Endothelial cell of umbilical vein (primary cell): Measurements from ENCODE around the gene ID2. TPM values are rescaled to one million over a fixed set of nuclear protein-coding genes. Genes with fewer than 3 reads are reported as not detected.

Experiments
- BruUV-seq: library from RNA; stranded (reverse); fragments of 400-500 nt; replicated peaks from 2 replicates; lab custom pipeline; 2021; lab: Mats Ljungman, UMichigan
- CTCF ChIA-PET: fragments of 300-600, 350-600 bp; sonication (Branson Sonifier 250); formaldehyde crosslinking; loops from one replicate; lab custom pipeline; 2021; ENCODE audit warnings: antibody characterized with exemption, inconsistent platforms; lab: Charles Lee
- POLR2A ChIA-PET: fragments of 300-600, 350-600 bp; sonication (Branson Sonifier 250); formaldehyde crosslinking; loops from one replicate; lab custom pipeline; 2021; ENCODE audit warnings: antibody characterized with exemption, inconsistent platforms; lab: Charles Lee
- DNase-seq: peaks from one replicate; pipeline ENCODE4 v3.0.0-alpha.2; 2011; ENCODE audit warnings: low read depth, low spot score
- FAIRE-seq: peaks from 2 replicates; lab custom pipeline; 2011; peaks lifted over from hg19 to GRCh38; lab: Jason Lieb, UNC
- H2AFZ ChIP-seq: 2 replicates; pipeline ENCODE4 v1.6.0; 2012; ENCODE audit warnings: low read depth, low read length, control low read depth, inconsistent platforms
- H3K27ac ChIP-seq: 2 replicates; pipeline ENCODE4 v1.5.1; 2011; ENCODE audit warnings: low read depth, mild to moderate bottlenecking, control low read depth, low read length, moderate library complexity; ENCODE audit not compliant: insufficient read depth
- H3K27me3 ChIP-seq, 2 experiments: 2 replicates each; pipeline versions ENCODE4 v1.6.0 to v1.6.1; 2011; ENCODE audit warnings: low read length in 2 of 2, mixed read lengths in 1 of 2; ENCODE audit not compliant: control insufficient read depth in 2 of 2, insufficient read depth in 2 of 2
- H3K36me3 ChIP-seq, 2 experiments: 2 replicates in 1 of 2; 3 replicates in 1 of 2; pipeline ENCODE4 v1.5.1; 2011; ENCODE audit warnings: low read length in 2 of 2, mild to moderate bottlenecking in 1 of 2, moderate library complexity in 1 of 2; ENCODE audit not compliant: control insufficient read depth in 2 of 2, insufficient read depth in 2 of 2; ENCODE audit errors: extremely low read depth in 1 of 2
- H3K4me1 ChIP-seq: 3 replicates; pipeline ENCODE4 v1.5.1; 2011; ENCODE audit warnings: mild to moderate bottlenecking, low read length; ENCODE audit not compliant: control insufficient read depth, insufficient read depth; ENCODE audit errors: extremely low read depth
- H3K4me2 ChIP-seq: 2 replicates; pipeline ENCODE4 v1.6.1; 2011; ENCODE audit warnings: low read length, control low read depth, mixed read lengths; ENCODE audit not compliant: insufficient read depth
- H3K4me3 ChIP-seq, 3 experiments: fragments of 200-600 bp in 1 of 3; sonication (generic), shearing (Covaris generic) in 1 of 3; replicated peaks in 1 of 3; 2 replicates each; pipeline ENCODE4 v1.5.1; 2011 to 2016; ENCODE audit warnings: control low read depth in 3 of 3, low read length in 3 of 3, mild to moderate bottlenecking in 2 of 3, inconsistent platforms in 1 of 3, low read depth in 1 of 3, moderate library complexity in 1 of 3; ENCODE audit not compliant: insufficient read depth in 1 of 3
- H3K79me2 ChIP-seq: 2 replicates; pipeline ENCODE4 v1.6.0; 2012; ENCODE audit warnings: low read length, inconsistent platforms; ENCODE audit not compliant: control insufficient read depth, insufficient read depth
- H3K9ac ChIP-seq: replicated peaks from 2 replicates; pipeline ENCODE3; 2011; ENCODE audit warnings: low read length, control low read depth; ENCODE audit not compliant: insufficient read depth; ENCODE audit errors: extremely low read depth
- H3K9me1 ChIP-seq: replicated peaks from 3 replicates; pipeline ENCODE4 v1.6.0; 2011; ENCODE audit warnings: mild to moderate bottlenecking, low read length; ENCODE audit not compliant: control insufficient read depth, insufficient read depth; ENCODE audit errors: extremely low read depth
- H3K9me3 ChIP-seq: replicated peaks from 2 replicates; pipeline ENCODE4 v1.5.1; 2012; ENCODE audit warnings: low read length, inconsistent platforms; ENCODE audit not compliant: control insufficient read depth, insufficient read depth
- H4K20me1 ChIP-seq: replicated peaks from 2 replicates; pipeline ENCODE3; 2011; ENCODE audit warnings: mild to moderate bottlenecking, low read length; ENCODE audit not compliant: control insufficient read depth, insufficient read depth; ENCODE audit errors: extremely low read depth
- EZH2 ChIP-seq: IDR thresholded peaks from 2 replicates; pipeline ENCODE4 v1.6.1; 2012; ENCODE audit warnings: borderline replicate concordance, low read depth, mild to moderate bottlenecking, moderate library complexity, low read length, inconsistent platforms; ENCODE audit not compliant: severe bottlenecking
- FOS ChIP-seq: IDR thresholded peaks from 2 replicates; pipeline ENCODE4 v1.6.1; 2011; ENCODE audit warnings: mild to moderate bottlenecking, low read length, moderate library complexity, borderline replicate concordance; ENCODE audit not compliant: insufficient read depth
- GATA2 ChIP-seq: IDR thresholded peaks from 2 replicates; pipeline ENCODE4 v1.7.0; 2011; ENCODE audit warnings: low read depth, mild to moderate bottlenecking, moderate library complexity, mixed read lengths, low read length; ENCODE audit not compliant: insufficient read length, insufficient read depth
- JUN ChIP-seq: IDR thresholded peaks from 2 replicates; pipeline ENCODE4 v1.6.1; 2011; ENCODE audit warnings: borderline replicate concordance, low read depth; ENCODE audit not compliant: insufficient read length, insufficient read depth
- MYC ChIP-seq: IDR thresholded peaks from one replicate; pipeline ENCODE4 v1.6.1; 2011; ENCODE audit warnings: mild to moderate bottlenecking, low read depth, low read length
- POLR2A ChIP-seq: IDR thresholded peaks from 2 replicates; pipeline ENCODE4 v1.6.1; 2012; ENCODE audit warnings: low read depth, mild to moderate bottlenecking, control low read depth, low read length
- POLR2AphosphoS5 ChIP-seq: IDR thresholded peaks from 2 replicates; pipeline ENCODE4 v1.6.1; 2012; ENCODE audit warnings: low read depth, mild to moderate bottlenecking, control low read depth, low read length, moderate library complexity; ENCODE audit not compliant: insufficient read depth
- dilution Hi-C: fragments of 300-500 bp; cut with MboI; formaldehyde crosslinking; loops from one replicate; pipeline ENCODE4 v1.15.0; 2019; ENCODE audit warnings: low sequenced_read_pairs; ENCODE audit not compliant: extremely low pct_ligation_motif_present
- intact Hi-C: fragments of 100-400 bp; cut with micrococcal nuclease; formaldehyde crosslinking; loops from one replicate; pipeline ENCODE4 v1.10.0; 2022
- polyA plus RNA-seq, 4 experiments: library from polyadenylated mRNA; depleted of rRNA in 3 of 4; stranded (reverse) in 3 of 4; unstranded in 1 of 4; fragments of >200 nt; gene quantifications; 2 replicates each; pipeline versions ENCODE4 v1.2.1 to v1.2.3, GENCODE V29; 2011 to 2012; ENCODE audit warnings: missing spikeins in 1 of 4
- total RNA-seq: library from RNA; stranded (reverse); gene quantifications from 2 replicates; pipeline ENCODE4 v1.2.3, GENCODE V29; 2021
- TF ChIP-seq, protein P1 (sequence below), 2 donors: IDR thresholded peaks; 1 replicate in 1 of 2; 2 replicates in 1 of 2; pipeline ENCODE4 v1.5.1; 2011; ENCODE audit warnings: low read length in 2 of 2, mild to moderate bottlenecking in 2 of 2, moderate library complexity in 2 of 2, control low read depth in 1 of 2, inconsistent platforms in 1 of 2, low read depth in 1 of 2; ENCODE audit not compliant: insufficient read depth in 1 of 2; ENCODE audit errors: extremely low read depth in 1 of 2
- TF ChIP-seq, protein P2 (sequence below): IDR thresholded peaks from 2 replicates; pipeline ENCODE4 v1.6.1; 2011; ENCODE audit not compliant: insufficient read depth, insufficient read length

ID2 gene
- total and polyA plus RNA-seq, 2 donors (not counting 3 experiments of a cell fraction or from before 2014, with no cell fraction given): 4.1 to 29.1 TPM

DNA sequence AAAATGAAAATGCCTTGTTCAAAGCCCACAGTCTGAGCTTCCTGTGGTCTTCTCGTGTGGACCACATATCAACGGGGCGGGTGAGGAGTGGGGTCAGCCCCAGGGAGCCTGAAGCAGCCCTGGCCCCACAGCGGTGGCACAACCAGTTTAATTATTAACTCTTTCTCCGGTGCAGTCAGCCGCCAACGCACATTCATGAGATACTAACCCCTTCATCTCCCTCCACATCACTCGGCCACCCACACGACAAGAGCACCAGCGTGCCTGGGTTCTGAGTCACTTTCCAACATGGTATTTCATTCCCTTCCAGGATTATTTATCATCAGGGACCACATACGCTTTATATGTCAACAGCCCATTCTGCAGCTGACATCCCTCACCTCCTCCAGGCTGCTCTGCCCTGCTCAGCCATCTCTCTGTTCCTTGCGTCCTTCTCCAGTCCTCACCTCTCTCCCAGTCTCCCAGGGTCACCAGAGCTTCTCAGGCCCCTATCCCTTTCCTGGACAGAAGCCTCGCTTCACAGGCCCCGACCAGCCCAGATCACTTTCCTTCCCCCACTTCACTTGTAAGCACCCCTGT lies 48.0 kb upstream of the ID2 start:
- ChIA-PET POLR2A (no interaction called here), CTCF (no interaction called here)
- Histone ChIP-seq H3K27ac (no peak overlapping the region), H3K9me3 (no peaks in the 10 kb centered on the region), H3K4me1 (no peaks in the 10 kb centered on the region), H3K4me2 (no peak overlapping the region), H3K4me3 (no peak overlapping the region), H3K9ac (no peak overlapping the region), H4K20me1 (no peaks in the 10 kb centered on the region), H3K79me2 (no peaks in the 10 kb centered on the region), H3K9me1 (no peaks in the 10 kb centered on the region), H3K36me3 (no peaks in the 10 kb centered on the region), H2AFZ (no peak overlapping the region), H3K27me3 (no peaks in the 10 kb centered on the region)
- TF ChIP-seq MYC (no peak), EZH2 (no peak), JUN (no peak), GATA2 (no peak), FOS (no peak), POLR2A (no peak), POLR2AphosphoS5 (no peak)
- TF ChIP-seq, protein P1, sequence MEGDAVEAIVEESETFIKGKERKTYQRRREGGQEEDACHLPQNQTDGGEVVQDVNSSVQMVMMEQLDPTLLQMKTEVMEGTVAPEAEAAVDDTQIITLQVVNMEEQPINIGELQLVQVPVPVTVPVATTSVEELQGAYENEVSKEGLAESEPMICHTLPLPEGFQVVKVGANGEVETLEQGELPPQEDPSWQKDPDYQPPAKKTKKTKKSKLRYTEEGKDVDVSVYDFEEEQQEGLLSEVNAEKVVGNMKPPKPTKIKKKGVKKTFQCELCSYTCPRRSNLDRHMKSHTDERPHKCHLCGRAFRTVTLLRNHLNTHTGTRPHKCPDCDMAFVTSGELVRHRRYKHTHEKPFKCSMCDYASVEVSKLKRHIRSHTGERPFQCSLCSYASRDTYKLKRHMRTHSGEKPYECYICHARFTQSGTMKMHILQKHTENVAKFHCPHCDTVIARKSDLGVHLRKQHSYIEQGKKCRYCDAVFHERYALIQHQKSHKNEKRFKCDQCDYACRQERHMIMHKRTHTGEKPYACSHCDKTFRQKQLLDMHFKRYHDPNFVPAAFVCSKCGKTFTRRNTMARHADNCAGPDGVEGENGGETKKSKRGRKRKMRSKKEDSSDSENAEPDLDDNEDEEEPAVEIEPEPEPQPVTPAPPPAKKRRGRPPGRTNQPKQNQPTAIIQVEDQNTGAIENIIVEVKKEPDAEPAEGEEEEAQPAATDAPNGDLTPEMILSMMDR (IDR thresholded peaks at IDR 0.05; ENCODE audit: extremely low read depth in 1 of 2, insufficient read depth in 1 of 2, low read depth in 1 of 2, low read length in 2 of 2): no peak
- TF ChIP-seq, protein P2, sequence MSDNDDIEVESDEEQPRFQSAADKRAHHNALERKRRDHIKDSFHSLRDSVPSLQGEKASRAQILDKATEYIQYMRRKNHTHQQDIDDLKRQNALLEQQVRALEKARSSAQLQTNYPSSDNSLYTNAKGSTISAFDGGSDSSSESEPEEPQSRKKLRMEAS: no peak
- FAIRE-seq (no peak), DNase-seq (no peak)
- intact Hi-C loops: no loop called here
- no TSS peak for BruUV-seq
- dilution Hi-C loops: no loop called here
